GM18909 (cell line): ENCODE measurements around the gene ZNF273.
"Not testable (repeated sequence)": the region's sequence is repeated elsewhere in the genome, so short reads cannot be mapped to it uniquely, and the experiment has no call there.

Source experiments
- ATAC-seq: cut with Tn5 transposase; IDR thresholded peaks from one replicate; pipeline ENCODE4 v1.9.1; 2021; ENCODE audit warnings: mild to moderate bottlenecking; ENCODE audit not compliant: unreplicated experiment, poor library complexity

Gene ZNF273

GRCh38 chr7:64888901-64889685 is 14.0 kb upstream of the ZNF273 start:
- ATAC-seq: no peak

GRCh38 chr7:64889686-64890162 is 13.3 kb upstream of the ZNF273 start:
- ATAC-seq: no peak

DNA sequence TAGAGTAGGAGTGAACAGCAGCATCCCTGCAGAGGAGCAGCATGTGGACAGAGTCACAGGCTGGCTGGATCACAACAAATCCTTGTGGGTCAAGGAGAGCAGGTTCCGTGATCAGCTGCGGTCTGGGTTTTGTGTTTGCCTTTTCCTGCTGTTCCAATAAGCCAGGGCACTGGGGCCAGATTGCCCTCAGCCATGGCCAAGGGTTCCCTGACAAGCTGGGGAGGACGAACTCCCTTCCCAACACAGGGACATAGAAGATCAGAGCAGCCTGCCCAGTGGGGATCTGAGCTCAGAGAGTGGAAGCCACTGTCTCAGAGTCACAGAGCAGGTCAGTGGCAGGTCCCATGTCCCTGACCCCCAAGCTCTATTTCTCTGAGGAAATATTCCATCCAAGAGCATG is 12.8 kb upstream of the ZNF273 start:
- not testable (repeated sequence) for ATAC-seq

- ATAC-seq: no peak
Measured at GRCh38 chr7:64890761-64891362, 12.2 kb upstream of the ZNF273 start.

DNA sequence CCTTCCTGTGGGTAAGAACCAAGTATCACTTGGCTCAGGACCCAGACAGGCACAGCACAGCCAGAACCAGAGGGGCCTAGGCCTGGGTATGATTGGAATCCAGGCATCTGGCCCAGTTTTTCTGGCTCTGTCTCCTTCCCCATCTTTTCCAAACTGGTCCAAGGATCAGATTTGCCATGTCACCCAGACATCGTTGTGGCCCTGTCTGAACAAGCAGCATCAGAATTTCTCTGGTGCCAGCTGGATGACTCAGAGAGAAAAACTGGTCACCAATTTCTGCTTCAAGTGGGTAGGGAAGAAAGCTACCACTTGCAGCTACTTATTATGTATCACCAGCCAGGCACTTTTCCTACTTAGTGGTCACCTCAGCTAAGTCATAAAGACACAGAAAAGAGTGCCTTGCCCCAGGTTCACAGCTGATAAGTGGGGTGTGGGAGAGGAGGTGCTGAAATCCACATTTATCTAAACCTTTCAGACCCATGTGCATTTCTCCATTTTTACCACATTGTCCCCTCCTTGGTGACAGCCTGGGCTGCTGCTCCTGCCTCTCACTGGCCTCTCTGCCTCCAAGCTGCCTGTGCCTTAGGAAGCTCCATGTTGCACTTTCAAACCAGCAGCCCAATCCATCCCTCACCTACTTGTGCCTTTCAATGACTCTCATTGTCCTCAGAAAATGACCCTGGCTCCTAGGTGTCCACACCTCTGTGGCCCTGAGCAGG is 11.6 kb upstream of the ZNF273 start:
- not testable (repeated sequence) for ATAC-seq

GRCh38 chr7:64892116-64892515 is 11.0 kb upstream of the ZNF273 start:
- no peak for ATAC-seq

GRCh38 chr7:64892666-64893309 is 10.3 kb upstream of the ZNF273 start:
- no peak for ATAC-seq

GRCh38 chr7:64893401-64893800 is 9.7 kb upstream of the ZNF273 start:
- ATAC-seq: no peak

GRCh38 chr7:64902461-64902805 is 640 bp upstream of the ZNF273 start:
- not testable (repeated sequence) for ATAC-seq

- ATAC-seq: no peak
Measured at GRCh38 chr7:64904008-64904407, 935 bp downstream of the ZNF273 start.

DNA sequence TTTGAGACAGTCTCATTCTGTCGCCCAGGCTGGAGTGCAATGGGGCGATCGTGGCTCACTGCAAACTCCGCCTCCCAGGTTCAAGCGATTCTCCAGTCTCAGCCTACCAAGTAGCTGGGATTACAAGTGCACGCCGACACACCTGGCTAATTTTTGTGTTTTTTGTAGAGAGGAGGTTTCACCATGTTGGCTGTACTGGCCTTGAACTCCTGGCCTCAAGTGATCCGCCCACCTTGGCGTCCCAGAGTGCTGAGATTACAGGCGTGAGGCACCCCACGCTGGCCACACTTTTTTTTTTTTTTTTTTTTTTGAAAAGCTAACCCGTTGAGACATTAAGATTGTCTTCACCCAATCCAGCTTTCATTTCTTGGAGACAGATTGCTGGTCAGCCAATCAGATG is 2.1 kb downstream of the ZNF273 start:
- no peak for ATAC-seq

GRCh38 chr7:64905547-64905946 is 2.5 kb downstream of the ZNF273 start:
- ATAC-seq: no peak

DNA sequence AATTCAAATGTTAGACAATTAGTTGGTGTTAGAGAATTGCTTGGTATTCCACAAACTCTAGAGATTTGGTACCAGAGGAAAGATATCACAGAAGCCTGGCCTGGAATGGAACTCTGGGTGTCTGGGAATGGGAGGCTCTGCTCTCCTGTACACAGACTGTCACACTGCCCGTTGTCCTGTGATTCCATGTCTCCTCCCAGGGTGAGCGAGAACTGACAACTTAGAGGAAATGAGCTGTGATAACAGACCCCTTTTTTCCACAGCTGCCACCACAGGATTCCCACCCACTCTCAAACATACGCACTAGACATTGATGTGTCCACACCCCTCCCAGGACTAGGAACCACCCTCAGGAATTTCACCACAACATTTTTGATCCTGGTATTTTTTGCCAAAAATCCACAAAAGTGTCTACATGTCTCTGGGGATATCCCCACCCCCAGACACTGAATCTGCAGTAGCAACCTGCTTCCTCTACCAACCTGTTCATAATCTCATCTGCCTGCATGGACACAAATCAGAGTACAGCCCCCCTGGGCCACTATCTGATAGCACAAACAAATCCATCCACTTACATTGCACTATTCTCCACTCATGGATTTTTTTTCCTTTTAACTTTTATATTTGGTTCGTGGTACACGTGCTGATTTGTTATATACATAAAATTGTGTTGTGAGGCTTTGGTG is 4.7 kb downstream of the ZNF273 start:
- ATAC-seq: no peak

GRCh38 chr7:64908358-64908757 is 5.3 kb downstream of the ZNF273 start:
- no peak for ATAC-seq

GRCh38 chr7:64914557-64914956 is 11.5 kb downstream of the ZNF273 start:
- ATAC-seq: no peak

- not testable (repeated sequence) for ATAC-seq
Measured at GRCh38 chr7:64915301-64915700, 12.2 kb downstream of the ZNF273 start.

DNA sequence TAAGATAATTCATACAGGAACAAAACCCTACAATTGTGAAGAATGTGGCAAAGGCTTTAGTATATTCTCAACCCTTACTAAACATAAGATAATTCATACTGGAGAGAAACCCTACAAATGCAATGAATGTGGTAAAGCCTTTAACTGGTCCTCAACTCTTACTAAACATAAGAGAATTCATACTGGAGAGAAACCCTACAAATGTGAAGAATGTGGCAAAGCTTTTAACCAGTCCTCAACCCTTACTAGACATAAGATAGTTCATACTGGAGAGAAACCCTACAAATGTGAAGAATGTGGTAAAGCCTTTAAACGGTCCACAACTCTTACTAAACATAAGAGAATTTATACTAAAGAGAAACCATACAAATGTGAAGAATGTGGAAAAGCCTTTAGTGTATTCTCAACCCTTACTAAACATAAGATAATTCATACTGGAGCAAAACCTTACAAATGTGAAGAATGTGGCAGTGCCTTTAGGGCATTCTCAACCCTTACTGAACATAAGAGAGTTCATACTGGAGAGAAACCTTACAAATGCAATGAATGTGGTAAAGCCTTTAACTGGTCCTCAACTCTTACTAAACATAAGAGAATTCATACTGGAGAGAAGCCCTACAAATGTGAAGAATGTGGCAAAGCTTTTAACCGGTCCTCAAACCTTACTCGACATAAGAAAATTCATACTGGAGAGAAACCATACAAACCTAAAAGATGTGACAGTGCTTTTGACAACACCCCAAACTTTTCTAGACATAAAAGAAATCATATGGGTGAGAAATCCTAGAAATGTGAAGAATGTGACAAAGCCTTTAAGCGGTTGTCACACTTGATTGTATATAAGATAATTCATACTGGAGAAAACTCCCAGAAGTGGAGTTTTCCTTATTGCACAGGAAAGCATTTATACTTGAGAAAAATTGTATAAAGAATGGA is 25.4 kb downstream of the ZNF273 start:
- ATAC-seq: not testable (repeated sequence)

- no peak for ATAC-seq
Measured at GRCh38 chr7:64934478-64934877, 31.4 kb downstream of the ZNF273 start.

DNA sequence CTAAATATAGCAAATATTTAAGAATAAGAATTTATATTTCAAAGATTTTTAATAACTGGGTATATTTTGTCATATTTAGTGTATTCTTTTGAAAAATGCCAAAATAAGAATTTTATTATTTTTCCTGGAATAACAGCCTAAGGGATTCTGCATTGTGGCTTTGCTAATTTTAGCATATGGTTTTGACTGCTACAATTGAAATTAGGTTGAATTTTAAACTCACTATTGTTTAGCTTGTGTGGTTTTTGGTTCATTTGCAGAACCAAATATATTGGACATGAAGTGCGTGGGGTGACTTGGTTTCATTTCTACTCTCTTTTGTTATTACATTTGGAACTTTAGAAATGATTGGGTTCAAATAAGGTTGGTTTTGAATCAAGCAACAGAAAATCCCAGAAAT is 35.5 kb downstream of the ZNF273 start:
- no peak for ATAC-seq
